ENCODE measurements around the gene DOCK9.
"Not testable (repeated sequence)": the region's sequence is repeated elsewhere in the genome, so short reads cannot be mapped to it uniquely, and the experiment has no call there.

Gene DOCK9

GRCh38 chr13:98823442-98823841, 154.4 kb downstream of the DOCK9 start:
- DNase-seq (ENCODE audit: low read depth, low spot score): no peak

DNA sequence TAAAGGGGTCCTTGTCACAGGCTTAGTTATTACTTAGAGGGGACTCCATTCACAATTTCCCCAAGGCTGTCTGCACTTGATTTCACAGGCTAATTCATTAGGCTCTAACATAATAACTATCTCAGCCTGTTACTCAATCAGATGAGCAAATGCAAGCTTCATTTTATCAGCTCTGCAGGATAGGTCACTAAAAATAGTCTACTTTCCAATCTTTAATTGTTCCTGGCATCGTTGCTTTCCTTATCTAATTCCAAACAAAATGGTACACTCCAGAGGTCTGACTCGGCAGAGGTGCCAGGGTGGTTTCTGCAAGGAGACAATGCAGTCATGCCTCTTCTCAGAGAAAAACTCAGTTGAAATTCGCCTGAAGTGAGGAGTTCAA, 155.6 kb downstream of the DOCK9 start:
- DNase-seq (ENCODE audit: low read depth, low spot score): no peak

- peak; percentile 37 for DNase-seq (ENCODE audit: low read depth, low spot score)
Observed at GRCh38 chr13:98821372-98822224, 156.3 kb downstream of the DOCK9 start.

DNA sequence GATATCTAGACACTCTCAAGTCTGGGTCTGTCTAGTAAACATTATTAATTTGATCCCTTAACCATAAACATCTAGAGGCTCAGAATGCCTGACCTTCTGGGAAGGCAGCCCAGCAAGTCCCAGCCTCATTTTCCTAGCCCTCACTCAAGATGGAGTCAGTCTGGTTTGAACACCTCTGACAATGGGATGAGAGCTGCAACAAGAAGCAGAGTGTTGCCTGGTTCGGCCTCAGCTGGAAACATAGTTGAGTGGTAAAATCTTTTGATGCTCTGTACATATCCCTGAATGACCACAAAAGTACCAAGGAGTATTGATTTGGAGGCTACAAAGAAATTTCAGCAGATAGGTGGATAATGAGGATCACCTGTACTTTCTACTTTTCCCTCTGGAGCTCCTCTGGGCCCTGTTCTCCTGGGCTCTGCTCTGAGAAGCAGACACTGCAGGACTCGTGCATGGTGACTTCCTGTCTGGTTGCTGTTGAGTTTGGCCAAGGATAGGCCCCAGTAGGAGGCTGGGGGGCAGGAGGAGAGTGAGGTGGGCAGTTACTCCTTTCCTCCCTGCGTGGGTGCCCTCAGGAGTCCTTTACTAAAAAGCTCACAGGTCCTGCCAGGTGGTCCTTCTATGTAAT, 157.0 kb downstream of the DOCK9 start:
- DNase-seq (ENCODE audit: low read depth, low spot score): no peak

- DNase-seq (ENCODE audit: low read depth, low spot score): no peak
Observed at GRCh38 chr13:98820300-98820699, 157.6 kb downstream of the DOCK9 start.

- DNase-seq (ENCODE audit: low read depth, low spot score): no peak
Observed at GRCh38 chr13:98819382-98820010, 158.4 kb downstream of the DOCK9 start.

DNA sequence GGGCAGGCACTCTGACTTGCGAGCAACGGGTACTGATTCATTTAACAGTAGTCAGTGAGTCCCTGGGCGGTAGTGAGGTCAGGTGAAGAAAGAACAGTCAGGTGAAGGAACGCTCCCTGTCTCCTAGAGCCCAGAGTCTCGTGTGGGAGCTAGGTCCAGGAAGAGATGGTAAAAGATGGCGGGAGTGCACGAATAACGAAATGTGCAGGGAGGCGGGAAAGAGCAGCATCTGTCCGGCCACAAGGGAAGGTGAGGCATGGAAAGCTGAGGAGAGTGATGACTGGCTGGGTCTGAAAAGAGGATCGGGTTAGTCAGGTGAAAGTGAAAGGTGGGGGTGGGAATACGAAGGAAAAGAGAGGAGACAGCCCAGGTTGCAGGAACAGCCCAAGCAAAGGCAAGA, 161.5 kb downstream of the DOCK9 start:
- no peak for DNase-seq (ENCODE audit: low read depth, low spot score)

DNA sequence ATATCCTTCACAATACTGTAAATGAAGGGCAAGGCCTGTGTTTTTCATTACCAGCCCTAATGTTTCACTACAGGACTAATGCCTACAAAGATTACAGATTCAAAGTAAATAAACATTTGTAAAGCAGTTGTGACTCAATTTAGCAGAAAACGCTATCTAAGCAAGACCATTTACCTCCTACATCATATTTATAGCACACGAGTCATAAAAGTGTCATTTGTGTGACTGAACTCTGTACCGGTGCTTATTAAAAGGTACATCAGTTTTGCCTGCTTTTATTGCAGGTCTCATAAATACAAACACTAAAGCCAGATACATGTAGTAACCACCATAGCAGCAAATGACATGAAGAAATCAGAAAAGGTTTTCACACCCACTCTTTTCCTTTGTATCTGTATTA, 163.9 kb downstream of the DOCK9 start:
- no peak for DNase-seq (ENCODE audit: low read depth, low spot score)

GRCh38 chr13:98812186-98812790, 165.6 kb downstream of the DOCK9 start:
- DNase-seq (ENCODE audit: low read depth, low spot score): not testable (repeated sequence)

GRCh38 chr13:98810746-98811145, 167.1 kb downstream of the DOCK9 start:
- DNase-seq (ENCODE audit: low read depth, low spot score): no peak

DNA sequence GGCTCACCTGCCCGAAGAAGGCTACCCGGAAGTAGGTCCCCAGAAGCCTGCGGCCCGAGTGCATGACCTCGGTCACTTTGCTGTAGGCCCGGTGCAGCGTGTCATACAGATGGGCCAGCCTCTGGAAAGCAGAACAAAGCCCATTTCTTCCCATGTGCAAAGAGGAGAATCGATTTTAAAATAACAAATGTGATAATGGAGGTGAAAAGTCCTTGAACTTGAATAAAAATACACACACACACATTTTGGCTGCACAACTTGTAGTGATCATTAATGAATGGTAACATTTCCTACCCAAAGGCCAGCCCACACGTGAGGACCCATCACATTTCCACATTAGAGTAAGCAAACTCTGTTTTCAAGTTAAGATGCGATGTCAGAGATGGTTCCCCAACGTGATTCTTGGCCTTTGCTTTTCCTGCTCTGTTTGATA, 168.5 kb downstream of the DOCK9 start:
- DNase-seq (ENCODE audit: low read depth, low spot score): no peak

DNA sequence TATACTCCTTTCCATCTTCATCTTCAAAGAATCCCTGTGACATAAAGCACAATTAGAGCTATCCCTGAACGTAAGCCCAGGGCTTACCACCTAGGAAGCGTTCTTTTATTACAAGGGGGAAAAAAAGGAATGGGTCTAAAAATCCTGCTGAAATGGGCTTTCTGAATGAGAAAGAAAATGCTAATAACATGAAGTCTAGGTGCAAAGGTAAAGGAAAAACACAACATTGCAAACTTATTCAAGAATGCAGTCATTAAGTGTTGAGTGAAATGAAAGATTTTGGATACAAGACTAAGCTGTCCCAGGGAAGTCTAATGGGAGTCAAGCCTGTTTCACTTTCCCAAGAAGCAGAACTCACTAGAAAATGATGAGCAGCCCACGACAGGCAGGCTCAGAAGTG, 170.1 kb downstream of the DOCK9 start:
- DNase-seq (ENCODE audit: low read depth, low spot score): no peak

- no peak for DNase-seq (ENCODE audit: low read depth, low spot score)
Observed at GRCh38 chr13:98804336-98804855, 173.5 kb downstream of the DOCK9 start.

DNA sequence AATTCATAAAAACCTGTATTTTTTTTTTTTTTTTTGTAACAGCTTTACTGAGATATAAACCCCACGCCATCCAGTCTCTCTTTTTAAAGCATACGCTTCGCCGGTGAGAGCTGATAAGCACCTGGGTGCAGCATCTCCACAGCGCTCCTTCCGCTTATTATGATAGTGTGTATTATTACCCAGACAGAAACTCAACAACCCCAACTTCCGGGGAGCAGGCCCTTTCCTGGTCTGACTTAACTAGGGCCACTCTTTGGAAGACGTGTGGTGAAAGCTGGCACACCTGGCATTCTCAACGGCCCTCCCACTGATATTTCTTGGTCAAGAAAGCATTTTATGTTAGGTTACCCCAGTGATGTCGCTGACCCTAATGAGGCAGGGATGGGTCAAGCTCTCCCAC, 173.9 kb downstream of the DOCK9 start:
- DNase-seq (ENCODE audit: low read depth, low spot score): no peak

- DNase-seq (ENCODE audit: low read depth, low spot score): no peak
Observed at GRCh38 chr13:98803111-98803561, 174.7 kb downstream of the DOCK9 start.

DNA sequence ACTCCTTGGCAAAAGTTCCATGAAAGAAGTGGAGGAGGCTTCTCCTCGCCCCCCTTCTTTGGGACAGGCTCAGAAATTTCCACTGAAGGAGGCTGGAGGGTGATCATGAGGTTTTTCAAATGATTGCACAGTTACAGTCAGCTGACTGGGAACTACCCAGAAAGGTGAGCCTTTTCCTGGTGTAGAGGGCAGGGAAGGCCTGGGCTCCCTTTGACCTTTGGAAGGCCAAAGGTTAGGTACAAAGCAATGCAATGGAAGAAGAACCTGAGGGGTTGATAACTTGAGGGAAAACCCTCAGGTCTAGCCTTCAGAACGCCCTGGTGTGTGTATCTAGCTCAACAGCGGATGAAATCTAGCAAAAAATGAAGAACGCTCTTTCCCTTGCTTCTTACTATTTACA, 175.3 kb downstream of the DOCK9 start:
- no peak for DNase-seq (ENCODE audit: low read depth, low spot score)

DNA sequence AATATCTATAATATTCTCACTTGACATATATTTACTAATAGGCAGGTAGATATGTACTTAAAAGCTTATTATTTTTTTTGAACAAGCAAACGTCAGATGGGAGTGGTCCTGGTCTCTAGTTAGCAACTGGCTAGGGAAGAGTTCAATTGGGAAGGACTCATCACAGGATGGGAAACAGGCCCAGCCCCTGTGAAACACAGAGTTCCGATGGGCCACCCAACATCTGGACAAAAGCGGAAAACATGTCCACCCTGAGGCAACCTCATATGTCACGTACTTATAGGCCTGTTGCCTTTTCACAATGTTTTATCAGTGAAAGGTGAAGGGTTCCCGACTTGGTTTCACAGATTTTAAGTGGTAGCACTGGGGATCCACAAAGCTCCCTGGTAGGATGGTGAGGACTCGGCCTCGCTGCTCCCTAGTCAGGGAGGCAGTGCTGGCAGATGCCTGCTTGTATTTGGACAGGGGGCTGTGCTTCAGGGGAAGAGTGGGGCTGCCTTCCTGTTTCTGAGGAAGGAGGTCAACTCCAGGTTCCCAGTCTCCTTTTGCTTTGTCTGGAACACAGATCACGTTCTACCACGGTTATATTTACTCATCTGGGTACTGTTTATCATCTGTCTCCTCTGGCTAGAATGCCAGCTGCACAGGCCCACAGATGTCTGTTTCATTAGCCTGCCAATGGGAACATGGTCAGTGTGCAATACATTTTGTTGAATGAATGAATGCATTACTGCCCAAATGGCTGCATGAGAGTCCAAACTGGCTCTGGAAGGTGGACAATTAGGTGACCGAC, 176.0 kb downstream of the DOCK9 start:
- no peak for DNase-seq (ENCODE audit: low read depth, low spot score)

GRCh38 chr13:98800078-98800477, 177.8 kb downstream of the DOCK9 start:
- no peak for DNase-seq (ENCODE audit: low read depth, low spot score)

DNA sequence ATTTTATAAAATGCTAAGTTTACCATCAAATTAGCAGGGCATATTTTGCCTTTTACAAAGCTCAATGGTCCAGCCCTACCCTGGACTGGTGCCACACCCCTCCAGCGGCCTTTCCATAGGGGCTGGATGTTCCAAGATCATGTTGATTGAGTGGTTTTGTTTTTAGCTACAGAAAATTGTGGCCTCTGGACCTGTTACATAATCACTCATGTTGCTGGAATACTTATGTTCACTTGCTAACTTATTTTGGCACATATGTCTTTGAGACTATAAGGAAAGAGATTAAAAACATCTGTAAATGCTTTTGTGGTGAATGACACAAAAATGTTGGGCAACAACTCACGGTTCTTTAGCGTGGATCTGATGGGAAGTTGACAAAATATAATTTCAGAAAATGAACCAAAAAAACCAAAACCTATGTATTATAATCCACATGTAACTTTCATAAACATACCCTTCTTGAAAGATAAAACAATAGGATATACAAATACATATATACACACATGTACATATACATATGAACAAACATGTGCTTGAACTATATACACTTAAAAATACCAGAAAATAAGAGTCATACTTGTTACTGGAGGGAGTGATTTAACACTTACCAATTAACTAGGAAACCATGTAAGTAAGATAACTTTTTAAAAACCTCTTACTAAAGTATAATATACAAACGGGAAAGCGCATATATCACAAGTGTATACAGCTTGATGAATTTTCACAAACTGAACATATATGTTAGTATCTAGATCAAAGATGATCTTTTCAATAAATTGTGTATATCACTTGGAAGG, 178.8 kb downstream of the DOCK9 start:
- no peak for DNase-seq (ENCODE audit: low read depth, low spot score)

GRCh38 chr13:98797456-98797855, 180.4 kb downstream of the DOCK9 start:
- DNase-seq (ENCODE audit: low read depth, low spot score): no peak

Measured in smooth muscle cell of the brain vasculature (primary cell).